Memory B cell (primary cell): Measurements from ENCODE around the gene RNF157.
"Not testable (repeated sequence)": the region's sequence is repeated elsewhere in the genome, so short reads cannot be mapped to it uniquely, and the experiment has no call there.

Experiments
- ATAC-seq: fragments of 150-1000 bp; cut with Tn5 transposase; 2 replicates; pipeline ENCODE4 v1.10.0; 2021; ENCODE audit warnings: low read depth, mild to moderate bottlenecking, moderate library complexity
- DNase-seq, 2 donors: peaks; one replicate each; pipeline ENCODE4 v3.0.0; 2022; ENCODE audit warnings: low spot score in 2 of 2
- H3K27ac Mint-ChIP-seq: one replicate; pipeline ENCODE4 v1.8.0; 2022; ENCODE audit warnings: mild to moderate bottlenecking, moderate library complexity, mixed read lengths
- H3K27me3 Mint-ChIP-seq: one replicate; pipeline ENCODE4 v1.8.0; 2022; ENCODE audit warnings: mixed read lengths
- H3K36me3 Mint-ChIP-seq: one replicate; pipeline ENCODE4 v1.8.0; 2022; ENCODE audit warnings: mild to moderate bottlenecking, mixed read lengths
- H3K4me1 Mint-ChIP-seq: one replicate; pipeline ENCODE4 v1.8.0; 2022; ENCODE audit warnings: mixed read lengths
- H3K4me3 Mint-ChIP-seq: one replicate; pipeline ENCODE4 v1.8.0; 2022; ENCODE audit warnings: mild to moderate bottlenecking, moderate library complexity, mixed read lengths
- H3K9me3 Mint-ChIP-seq: one replicate; pipeline ENCODE4 v1.8.0; 2022; ENCODE audit warnings: mixed read lengths

The RNF157 gene

DNA sequence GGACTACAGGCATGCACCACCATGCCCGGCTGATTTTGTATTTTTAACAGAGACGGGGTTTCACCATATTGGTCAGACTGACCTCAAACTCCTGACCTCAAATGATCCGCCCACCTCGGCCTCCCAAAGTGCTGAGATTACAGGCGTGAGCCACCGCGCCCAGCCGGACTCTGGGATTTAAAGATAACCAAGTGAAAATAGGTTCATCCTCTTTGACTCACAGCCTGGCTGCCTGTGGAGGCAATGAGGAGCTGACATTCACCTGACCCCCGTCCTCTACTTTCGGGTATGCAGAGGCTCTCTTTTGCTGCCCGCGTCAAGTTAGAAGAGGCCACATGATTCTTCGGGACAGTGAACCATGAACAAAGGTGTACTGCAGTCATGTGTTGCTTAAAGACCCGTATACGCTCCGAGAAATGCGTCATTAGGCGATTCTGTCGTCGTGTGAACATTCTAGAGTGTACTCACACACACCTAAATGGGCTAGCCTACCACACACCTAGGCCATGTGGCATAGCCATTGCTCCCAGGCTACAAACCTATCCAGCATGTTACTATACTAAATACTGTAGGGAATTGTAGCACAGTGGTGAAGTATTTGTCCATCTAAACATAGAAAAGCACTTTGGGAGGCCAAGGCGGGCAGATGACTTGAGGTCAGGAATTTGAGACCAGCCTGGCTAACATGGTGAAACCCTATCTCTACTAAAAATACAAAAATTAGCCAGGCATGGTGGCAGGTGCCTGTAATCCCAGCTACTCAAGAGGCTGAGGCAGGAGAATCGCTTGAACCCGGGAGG lies 12.9 kb upstream of the RNF157 start:
- H3K27ac Mint-ChIP-seq = peak overlapping the region; percentile 78
- not testable (repeated sequence) for H3K9me3 Mint-ChIP-seq, DNase-seq, H3K36me3 Mint-ChIP-seq, ATAC-seq, H3K27me3 Mint-ChIP-seq
- peak overlapping the region; percentile 79 for H3K4me3 Mint-ChIP-seq
- H3K4me1 Mint-ChIP-seq = peaks cover 20% of the 10 kb centered on the region

DNA sequence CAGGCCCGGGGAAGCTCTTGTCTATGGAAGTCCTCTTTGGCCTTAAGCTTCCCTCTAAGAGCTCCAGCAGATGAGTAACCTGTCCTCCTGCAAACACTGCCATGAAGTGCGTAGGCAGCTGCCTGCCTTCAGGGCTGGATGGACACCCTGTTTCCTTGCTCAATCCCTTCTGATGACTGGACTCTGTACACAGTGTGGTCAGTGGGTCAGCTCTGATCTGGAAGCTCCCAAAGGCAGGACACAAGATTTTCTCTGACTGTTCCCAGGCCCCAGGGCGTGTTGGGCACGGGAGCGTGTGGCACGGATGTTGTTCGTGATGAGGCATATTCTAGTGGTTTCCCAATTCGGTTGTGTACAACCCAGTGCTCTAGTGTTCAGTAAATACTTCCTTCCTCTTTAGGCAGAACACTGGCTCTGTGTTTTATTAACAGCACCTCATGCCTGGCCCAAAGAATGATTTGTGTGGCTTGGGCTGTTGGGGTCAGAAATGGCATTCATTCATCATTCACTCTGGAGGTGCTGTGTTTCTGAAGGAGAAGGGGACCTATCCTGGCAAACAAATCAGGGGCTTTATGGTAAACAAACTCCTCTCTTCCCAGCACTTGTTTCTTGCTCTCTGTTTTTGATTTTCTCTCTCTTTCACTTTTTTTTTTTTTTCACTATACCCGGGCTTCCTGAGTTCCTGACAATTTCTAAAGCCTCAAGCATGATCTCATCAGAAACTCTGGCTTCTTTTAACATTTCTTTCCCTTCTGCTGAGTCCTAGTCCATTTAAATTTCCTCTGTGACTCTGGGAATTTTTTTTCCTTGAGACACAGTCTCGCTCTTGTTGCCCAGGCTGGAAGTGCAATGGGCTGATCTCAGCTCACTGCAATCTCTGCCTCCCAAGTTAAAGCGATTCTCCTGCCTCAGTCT lies 12.0 kb upstream of the RNF157 start:
- DNase-seq = peak in 1 of 2 donors; percentile 35
- H3K9me3 Mint-ChIP-seq = no peaks in the 10 kb centered on the region
- H3K4me3 Mint-ChIP-seq = peak overlapping the region; percentile 79
- peak overlapping the region; percentile 78 for H3K27ac Mint-ChIP-seq
- H3K27me3 Mint-ChIP-seq = peaks cover 1% of the 10 kb centered on the region
- peak; percentile 100 for ATAC-seq
- peaks cover 23% of the 10 kb centered on the region for H3K4me1 Mint-ChIP-seq
- no peaks in the 10 kb centered on the region for H3K36me3 Mint-ChIP-seq

DNA sequence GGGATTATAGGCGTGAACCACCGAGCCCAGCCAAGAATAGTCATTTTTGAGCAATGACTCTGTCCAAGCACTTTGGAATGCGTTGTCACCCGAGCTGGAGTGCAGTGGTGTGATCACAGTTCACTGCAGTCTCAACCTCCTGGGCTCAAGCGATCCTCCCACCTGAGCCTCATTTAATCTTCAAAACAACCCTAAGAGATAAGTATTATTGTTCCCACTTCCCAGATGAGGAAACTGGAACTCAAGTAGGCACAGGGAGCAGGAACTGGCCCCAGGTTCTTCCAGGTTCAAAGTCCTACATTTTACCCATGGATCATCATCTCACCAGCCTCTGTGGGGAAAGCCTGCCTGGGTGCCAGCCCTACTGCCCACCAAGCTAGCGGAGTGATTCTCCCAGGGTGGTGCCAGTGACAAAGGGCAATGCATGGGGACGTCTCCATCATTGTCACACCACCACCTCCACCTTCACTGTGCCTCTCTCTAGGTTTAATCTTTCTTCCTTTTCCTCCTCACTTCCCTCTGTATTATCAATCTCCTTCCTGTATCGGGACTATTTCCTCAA lies 11.3 kb upstream of the RNF157 start:
- no peak for ATAC-seq
- peaks cover 21% of the 10 kb centered on the region for H3K4me1 Mint-ChIP-seq

DNA sequence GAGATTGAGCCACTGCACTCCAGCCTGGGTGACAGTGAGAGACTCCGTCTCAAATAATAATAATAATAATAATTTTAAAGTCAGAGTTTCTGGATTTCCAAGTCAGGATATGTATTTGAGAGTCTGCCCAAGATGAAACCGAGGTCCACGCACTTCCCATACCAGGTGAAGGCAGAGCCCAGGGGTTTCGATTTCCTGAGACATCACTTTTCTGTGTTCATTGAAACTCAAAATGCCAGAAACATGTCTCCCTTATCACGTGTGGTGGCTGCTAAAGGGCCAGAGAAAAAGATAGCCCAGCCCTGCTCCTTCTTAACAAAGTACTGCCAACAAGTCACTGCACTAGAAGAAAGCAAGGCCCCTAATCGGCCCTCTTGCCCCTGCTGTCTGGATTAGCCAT lies 9.8 kb upstream of the RNF157 start:
- no peak for ATAC-seq
- DNase-seq = no peak
- Mint-ChIP-seq H3K36me3 (no peaks in the 10 kb centered on the region), H3K27me3 (peaks cover 1% of the 10 kb centered on the region), H3K9me3 (no peaks in the 10 kb centered on the region), H3K4me1 (peaks cover 23% of the 10 kb centered on the region), H3K4me3 (no peak overlapping the region), H3K27ac (no peak overlapping the region)

More for the DNA sequence above, 11.3 kb upstream of the RNF157 start:
- no peaks in the 10 kb centered on the region for H3K36me3 Mint-ChIP-seq
- H3K27ac Mint-ChIP-seq = peak overlapping the region; percentile 78
- no peaks in the 10 kb centered on the region for H3K9me3 Mint-ChIP-seq
- no peak for DNase-seq
- H3K27me3 Mint-ChIP-seq = peaks cover 1% of the 10 kb centered on the region
- peak overlapping the region; percentile 79 for H3K4me3 Mint-ChIP-seq

DNA sequence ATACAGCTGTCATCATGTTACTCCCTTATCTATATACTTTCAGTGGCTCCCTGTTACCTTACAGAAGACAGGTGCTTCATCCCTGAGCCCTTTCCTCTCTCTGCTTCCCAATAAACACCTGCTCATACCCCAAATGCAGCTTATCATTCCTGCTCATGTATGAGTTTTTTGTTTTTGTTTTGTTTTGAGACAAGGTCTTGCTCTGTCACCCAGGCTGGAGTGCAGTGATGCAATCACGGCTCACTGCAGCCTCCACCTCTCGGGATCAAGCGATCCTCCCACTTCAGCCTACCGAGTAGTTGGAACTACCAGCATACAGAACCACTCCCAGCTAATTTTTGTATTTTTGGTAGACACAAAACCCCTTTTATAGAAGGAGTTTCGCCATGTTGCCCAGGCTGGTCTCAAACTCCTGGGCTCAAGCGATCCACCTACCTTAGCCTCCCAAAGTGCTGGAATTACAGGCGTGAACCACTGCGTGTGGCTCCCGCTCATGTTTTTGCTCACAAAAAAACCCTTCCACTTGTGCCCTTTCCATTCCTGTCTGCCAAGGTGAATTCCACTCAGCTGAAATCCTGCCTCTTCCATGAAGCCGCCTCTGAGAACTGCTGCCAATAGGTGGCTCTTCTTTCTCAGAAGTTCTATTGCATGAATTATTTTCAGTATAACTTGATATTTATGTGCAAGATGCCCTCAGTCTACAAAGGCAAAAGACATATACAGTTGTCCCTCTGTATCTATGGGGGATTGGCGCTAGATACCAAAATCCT lies 7.9 kb upstream of the RNF157 start:
- peaks cover 4% of the 10 kb centered on the region for H3K27me3 Mint-ChIP-seq
- H3K4me1 Mint-ChIP-seq = peaks cover 22% of the 10 kb centered on the region
- no peaks in the 10 kb centered on the region for H3K36me3 Mint-ChIP-seq
- DNase-seq (no peak), ATAC-seq (no peak)
- no peak overlapping the region for H3K27ac Mint-ChIP-seq
- H3K4me3 Mint-ChIP-seq = no peak overlapping the region
- no peaks in the 10 kb centered on the region for H3K9me3 Mint-ChIP-seq

DNA sequence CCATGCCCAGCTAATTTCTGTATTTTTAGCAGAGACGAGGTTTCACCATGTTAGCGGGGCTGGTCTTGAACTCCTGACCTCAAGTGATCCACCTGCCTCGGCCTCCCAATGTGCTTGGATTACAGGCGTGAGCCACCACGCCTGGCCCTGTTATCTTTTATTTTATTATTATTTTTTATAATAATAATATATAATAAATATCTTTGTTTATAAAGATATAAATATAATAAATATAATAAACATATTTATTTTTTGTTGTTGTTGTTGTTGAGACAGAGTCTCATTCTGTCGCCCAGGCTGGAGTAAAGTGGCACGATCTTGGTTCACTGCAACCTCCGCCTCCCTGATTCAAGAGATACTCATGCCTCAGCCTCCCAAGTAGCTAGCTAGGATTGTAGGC lies 7.0 kb upstream of the RNF157 start:
- Mint-ChIP-seq H3K27ac (no peak overlapping the region), H3K4me1 (peaks cover 17% of the 10 kb centered on the region), H3K9me3 (no peaks in the 10 kb centered on the region), H3K36me3 (no peaks in the 10 kb centered on the region), H3K4me3 (no peak overlapping the region), H3K27me3 (peaks cover 8% of the 10 kb centered on the region)
- ATAC-seq = no peak
- no peak for DNase-seq

DNA sequence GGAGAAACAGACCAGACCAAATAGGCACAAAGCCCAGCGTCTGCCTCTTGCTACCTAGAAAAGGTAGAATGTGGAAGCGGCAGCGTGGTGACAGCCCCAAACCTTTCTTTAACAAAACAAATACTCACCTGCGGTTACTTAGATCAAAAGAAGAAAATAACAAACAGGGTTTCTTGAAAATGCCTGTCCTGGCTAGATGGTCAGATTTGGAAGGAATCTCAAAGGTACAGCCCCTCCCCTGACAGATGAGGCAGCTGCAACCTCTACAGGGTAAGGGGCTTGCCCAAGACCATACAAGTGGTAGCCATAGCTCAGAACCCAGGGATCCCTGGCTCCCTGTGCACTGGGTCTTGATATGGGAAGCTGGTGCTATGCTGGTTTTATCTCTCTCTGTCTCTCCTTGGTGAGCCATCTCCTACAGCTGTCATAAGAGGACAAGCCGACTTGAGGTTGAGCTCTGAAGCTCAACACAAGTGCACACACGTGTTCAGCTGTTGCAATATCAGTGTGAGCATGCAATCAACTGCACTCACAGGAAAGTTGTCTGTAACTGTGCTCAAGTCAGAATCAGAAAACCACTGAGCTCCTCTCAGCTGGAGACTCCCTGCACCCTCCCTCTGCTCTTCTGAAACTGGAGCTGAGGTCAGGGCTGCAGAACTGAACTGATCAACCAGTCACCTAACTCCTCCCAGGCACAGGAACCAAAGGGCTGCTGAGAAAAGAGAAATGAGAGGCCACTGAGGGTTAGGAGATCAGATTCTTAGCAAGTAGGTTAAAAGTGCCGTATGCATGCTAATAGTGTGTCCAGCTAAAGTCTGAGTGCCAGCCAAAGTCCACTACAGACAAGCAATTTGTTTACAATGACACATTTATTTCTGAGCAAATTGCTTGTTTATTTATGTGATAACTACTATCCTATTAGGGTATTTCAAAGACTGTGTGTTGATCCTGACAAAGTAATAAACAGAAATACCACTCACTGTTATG lies 6.1 kb upstream of the RNF157 start:
- DNase-seq = no peak
- Mint-ChIP-seq H3K27me3 (peaks cover 11% of the 10 kb centered on the region), H3K36me3 (no peaks in the 10 kb centered on the region), H3K27ac (no peak overlapping the region), H3K4me1 (peaks cover 9% of the 10 kb centered on the region), H3K9me3 (no peaks in the 10 kb centered on the region), H3K4me3 (peak overlapping the region; percentile 27)
- peak; percentile 93 for ATAC-seq

DNA sequence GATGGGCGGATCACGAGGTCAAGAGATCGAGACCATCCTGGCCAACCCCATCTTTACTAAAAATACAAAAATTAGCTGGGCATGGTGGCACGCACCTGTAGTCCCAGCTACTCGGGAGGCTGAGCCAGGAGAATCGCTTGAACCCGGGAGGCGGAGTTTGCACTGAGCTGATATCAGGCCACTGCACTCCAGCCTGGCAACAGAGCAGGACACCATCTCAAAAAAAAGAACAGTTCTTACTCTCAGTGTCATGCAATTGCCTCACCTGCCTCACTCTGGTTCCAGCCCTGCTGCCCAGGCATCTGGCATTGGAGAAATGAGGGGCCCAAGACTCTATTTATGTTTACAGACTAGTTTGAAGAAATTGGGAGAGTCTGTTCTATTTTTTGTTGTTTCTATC lies 4.4 kb upstream of the RNF157 start:
- H3K4me3 Mint-ChIP-seq, H3K27ac Mint-ChIP-seq, DNase-seq, H3K9me3 Mint-ChIP-seq, H3K36me3 Mint-ChIP-seq, ATAC-seq: not testable (repeated sequence)
- Mint-ChIP-seq H3K27me3 (peaks cover 17% of the 10 kb centered on the region), H3K4me1 (peaks cover 11% of the 10 kb centered on the region)

DNA sequence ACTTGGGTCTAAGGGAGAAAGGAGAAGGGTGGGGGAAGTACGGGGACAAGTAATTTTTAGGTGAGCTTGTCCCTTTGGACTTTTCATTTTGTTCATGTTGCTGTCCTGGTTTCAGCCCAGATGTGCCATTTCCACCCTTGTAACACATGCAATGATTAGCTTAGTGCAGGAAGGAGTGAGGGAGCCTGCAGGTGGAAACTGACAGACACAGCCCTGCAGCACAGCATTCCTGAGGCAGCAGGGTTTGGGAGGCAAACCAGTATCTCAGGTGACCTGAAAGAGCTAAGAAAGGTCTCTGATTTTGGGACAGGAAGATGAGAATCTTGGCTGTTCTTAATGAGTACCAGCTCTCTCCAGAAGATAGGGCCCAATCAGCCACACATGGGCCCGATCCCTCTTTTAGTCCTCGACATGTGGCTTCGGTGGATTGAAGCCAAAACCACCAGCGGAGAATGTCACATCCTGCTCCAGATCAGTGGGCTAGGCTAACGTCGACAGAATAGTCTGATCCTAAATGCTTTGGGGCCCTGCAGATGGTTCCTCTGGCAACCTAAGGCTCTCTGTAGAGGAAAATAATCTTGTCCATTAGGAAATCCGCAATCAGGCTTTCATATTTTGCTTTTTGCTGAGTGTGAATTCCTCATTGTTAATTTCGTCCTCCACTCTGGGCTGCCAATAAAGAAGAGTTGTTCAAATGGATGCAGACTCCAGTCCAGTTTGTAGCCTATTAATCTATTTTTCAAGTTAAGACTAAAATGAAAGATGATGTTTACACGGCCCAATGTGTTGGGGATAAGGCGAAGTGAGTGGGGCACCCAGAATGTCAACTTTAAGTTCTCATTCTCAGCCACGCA lies 3.8 kb upstream of the RNF157 start:
- H3K27me3 Mint-ChIP-seq = peaks cover 17% of the 10 kb centered on the region
- peaks cover 11% of the 10 kb centered on the region for H3K4me1 Mint-ChIP-seq
- ATAC-seq (no peak), DNase-seq (no peak)
- no peaks in the 10 kb centered on the region for H3K36me3 Mint-ChIP-seq
- H3K4me3 Mint-ChIP-seq = no peak overlapping the region
- H3K27ac Mint-ChIP-seq = no peak overlapping the region
- no peaks in the 10 kb centered on the region for H3K9me3 Mint-ChIP-seq

DNA sequence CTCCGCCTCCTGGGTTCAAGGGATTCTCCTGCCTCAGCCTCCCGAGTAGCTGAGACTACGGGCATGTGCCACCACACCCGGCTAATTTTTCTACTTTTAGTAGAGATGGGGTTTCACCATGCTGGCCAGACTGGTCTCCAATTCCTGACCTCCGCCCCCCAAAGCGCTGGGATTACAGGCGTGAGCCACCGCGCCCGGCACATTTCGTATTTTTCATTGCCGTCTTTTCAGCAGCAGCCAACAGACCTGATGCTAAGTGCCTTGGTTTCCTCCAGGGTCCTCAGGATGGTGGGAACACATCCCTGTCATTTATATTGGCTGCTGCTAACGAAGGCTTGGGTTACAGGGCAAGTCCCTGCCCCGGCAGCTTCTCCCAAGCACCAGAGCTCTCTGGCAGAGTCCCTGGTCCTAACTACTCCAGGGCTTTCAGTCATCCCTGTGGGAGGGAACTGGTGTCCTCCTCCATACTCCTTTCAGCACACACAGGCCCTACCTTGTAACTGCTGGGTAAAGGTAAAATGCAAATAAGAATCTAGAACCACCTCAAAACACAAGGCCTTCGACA lies 1.5 kb upstream of the RNF157 start:
- H3K4me3 Mint-ChIP-seq = no peak overlapping the region
- no peak for DNase-seq
- no peak overlapping the region for H3K27ac Mint-ChIP-seq
- H3K4me1 Mint-ChIP-seq = peaks cover 8% of the 10 kb centered on the region
- peaks cover 17% of the 10 kb centered on the region for H3K27me3 Mint-ChIP-seq
- no peaks in the 10 kb centered on the region for H3K9me3 Mint-ChIP-seq
- ATAC-seq = no peak
- H3K36me3 Mint-ChIP-seq = no peaks in the 10 kb centered on the region

DNA sequence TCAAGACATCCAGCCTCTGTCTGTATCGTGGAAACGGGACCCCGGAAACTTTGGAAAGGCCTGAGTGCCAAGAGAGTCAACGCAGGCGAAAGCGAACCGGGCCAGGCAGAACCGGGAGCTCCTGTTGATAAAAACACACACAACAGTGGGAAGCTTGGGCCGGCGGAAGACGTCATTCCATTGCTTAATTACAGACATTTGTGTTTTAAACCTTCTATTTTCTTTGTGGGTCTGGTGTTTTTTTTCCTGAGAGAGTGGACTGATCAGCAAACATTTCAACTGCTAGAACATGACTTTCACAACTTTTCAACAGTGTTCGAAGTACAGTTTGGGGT lies 878 bp upstream of the RNF157 start:
- Mint-ChIP-seq H3K27ac (peak overlapping the region; percentile 41), H3K4me1 (peaks cover 4% of the 10 kb centered on the region), H3K4me3 (peak overlapping the region; percentile 90), H3K9me3 (no peaks in the 10 kb centered on the region), H3K36me3 (no peaks in the 10 kb centered on the region), H3K27me3 (peaks cover 17% of the 10 kb centered on the region)
- DNase-seq = no peak
- ATAC-seq = no peak
